H54 (cell line): ENCODE data around the gene CCDC110.
"Not testable (repeated sequence)": the region's sequence is repeated elsewhere in the genome, so short reads cannot be mapped to it uniquely, and the experiment has no call there.

ENCODE experiments used
- DNase-seq: peaks from one replicate; pipeline ENCODE4 v3.0.0; 2011; ENCODE audit warnings: low spot score, mixed read lengths; ENCODE audit not compliant: insufficient read length
- FAIRE-seq: peaks from 3 replicates; lab custom pipeline; 2011; peaks lifted over from hg19 to GRCh38; lab: Jason Lieb, UNC
- POLR2A ChIP-seq: IDR thresholded peaks from 2 replicates; pipeline ENCODE4 v1.6.1; 2011; ENCODE audit warnings: low read depth, mild to moderate bottlenecking, low read length

Gene CCDC110

DNA sequence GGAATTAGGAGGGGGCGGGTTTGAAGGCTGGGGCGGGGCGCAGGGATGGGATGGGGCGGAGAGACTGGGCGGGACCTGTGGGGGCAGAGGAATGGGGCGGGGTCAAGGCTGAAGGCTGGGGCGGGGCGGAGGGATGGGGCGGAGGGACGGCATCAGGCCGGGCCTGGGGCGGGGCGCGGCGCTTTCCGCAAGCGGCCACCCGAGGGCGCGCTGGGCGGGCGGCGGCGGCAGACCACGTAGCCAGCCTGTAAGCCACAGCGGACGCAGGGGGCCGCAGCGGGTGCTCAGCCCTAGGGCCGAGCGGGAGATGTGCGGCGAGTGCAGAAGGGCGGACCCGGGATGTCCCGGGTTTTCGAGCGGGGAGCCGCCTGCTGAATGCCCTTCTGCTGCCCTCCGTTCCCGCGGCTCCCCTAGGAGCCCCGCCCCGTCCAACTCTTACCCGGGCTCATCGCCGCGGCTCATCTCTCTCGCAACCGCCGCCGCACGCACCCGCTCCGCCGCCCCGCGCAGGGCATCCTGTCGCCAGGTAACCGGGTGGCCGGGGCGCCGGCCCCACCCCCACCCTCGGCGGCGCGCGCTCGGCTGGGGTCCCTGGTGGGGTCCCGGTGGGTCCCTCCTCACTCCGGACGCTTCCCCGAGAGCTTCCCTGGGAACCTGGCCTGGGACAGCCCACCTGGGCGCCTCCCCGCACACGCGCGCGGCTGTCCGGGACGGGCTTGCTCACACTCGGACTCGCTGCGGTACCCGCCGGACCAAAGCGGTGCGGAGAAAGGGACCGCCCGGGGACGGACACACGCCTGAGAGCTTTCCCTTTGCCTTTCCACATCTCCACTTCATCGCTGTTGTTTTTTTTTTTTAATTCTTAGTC is at the start of gene CCDC110:
Gene CCDC110, minus strand, starts transcription at position 499 of the 868 bp plus-strand sequence. Its CDS starts 50 bp downstream, at position 449.
- no peak for TF ChIP-seq POLR2A
- DNase-seq, result peak; percentile 67
- FAIRE-seq, result no peak

DNA sequence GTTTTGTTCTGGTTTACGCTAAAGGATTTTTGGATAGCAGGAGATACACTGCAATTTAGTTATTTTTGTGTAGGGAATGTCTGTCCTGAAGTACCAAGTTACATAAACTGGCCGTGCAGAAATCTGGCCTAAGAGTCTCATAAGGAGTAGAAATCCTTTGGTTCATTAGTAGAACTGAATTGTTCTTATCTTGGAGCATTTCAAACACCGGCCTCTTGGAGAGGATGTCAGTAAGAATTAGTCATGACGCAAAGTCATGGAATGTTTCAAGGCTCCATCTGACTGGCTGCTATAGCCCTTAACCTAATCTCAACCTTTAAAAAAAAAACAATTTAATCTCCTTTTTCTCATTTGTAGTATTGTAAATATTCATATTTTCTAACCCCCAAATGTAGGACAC is 48.6 kb upstream of the CCDC110 start:
- DNase-seq, result no peak
- TF ChIP-seq POLR2A, result no peak
- no peak for FAIRE-seq

DNA sequence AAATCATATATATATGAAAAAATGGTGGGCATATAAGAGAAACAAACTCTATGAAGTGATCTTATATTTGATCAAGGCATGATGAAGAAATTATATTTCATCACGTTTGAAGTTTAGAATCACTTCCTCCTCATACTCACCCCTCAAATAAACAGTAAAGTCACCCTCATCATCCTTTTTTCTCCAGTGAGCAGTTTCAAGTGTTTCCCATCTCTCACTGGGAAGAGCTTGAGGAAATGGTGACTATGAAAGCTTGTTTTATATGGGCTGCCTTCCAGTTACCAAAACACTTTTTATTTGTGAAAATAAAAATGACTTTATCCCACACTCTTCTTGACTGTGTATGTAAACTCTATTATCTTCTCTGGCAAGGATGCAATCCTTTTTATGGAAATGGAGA is 47.0 kb upstream of the CCDC110 start:
- no peak for FAIRE-seq
- no peak for TF ChIP-seq POLR2A
- DNase-seq, result no peak

DNA sequence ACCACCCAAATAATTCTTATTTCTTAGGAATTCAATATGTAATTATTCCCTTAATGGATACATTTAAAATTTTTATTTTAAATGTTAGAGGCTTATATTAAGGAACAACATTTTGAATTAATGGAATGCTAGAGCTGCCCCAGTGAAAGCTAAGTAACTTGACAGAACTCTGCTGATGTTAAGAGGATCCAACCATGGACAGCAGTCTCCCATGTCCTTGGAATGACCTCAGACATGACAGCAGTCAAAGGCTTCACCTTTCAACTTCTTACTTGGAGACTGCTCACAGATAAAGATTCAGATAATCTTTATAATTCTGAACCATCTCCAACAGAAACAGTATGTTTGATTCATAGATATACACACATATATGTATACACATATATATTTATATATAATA is 46.5 kb upstream of the CCDC110 start:
- FAIRE-seq, result no peak
- TF ChIP-seq POLR2A, result no peak

DNA sequence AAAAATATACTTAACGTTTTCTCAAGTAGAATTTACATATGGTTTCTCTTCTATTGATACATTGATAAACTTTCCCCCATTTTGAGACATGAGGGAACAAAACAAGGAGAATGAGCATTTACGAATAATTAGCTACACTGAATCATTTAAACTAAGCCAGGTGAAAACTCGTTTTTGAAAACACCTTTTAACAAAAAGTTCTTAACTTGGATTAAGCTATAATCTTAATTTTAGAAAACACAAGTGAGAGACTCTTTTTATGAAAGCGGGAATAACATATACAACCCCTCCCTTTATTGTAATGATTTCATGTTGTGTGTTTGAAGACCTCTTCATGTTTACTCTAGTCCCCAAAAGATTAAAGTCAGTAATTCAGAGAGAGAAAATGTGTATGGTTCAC is 43.7 kb upstream of the CCDC110 start:
- FAIRE-seq (no peak), DNase-seq (no peak)
- TF ChIP-seq POLR2A, result no peak

More for the DNA sequence above, 46.5 kb upstream of the CCDC110 start:
- no peak for DNase-seq

DNA sequence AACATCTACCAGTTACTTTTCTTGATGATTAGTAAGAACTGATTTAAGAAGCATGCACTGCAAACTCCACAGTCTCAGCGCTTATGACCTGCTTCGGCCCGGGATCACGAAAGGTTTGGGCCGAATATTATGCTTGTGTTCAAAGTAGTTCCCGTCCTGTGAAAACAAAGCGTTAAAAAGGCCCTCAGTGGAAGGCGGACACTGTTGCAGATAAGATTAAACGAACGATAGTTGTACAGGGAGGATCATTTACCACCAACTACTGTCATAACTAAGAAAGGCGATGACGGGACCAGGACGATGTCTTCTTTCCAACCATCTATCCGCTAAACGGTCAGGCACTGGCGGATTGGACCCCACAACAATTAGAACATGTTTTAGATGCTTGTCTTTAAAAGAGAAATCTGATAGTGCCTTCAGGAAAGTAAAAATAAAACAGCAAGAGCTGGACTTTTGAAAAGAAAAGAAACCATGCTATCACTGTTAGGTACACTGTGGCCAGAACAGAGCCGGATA is 42.7 kb upstream of the CCDC110 start:
- FAIRE-seq, result no peak
- DNase-seq, result no peak

DNA sequence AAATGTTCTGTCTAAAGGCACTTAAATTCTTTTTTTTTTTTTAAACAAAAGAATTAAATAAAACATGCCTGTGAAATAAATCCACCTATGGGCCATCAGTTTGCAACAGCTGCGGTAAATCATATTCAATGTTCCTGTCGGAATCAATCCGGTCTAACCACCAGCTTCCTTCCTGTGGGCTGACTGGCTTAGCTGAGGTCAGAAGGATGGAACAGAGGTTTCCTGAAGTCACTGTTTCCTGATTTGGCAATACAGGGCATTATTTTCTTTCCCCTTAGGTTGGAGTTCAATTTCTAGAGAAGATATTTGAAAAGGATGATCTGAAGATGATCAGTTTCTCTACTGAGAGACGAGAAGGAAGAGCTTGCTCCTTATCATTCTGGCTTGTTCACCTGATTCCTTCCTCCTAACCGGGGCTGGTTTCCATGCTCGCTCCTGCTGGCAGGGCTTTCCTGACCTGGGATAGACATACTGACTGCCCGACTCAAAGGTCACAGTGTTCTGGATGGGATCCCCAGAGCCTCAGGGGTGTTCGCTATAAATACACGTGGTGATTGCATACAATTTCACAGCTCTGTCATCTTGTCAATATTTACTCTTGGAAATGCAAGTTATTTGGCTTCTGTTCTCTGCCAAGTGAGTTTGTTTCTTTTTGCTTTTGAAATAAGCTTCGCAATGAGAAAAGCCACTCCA is 42.1 kb upstream of the CCDC110 start:
- FAIRE-seq (no peak), DNase-seq (no peak)
- no peak for TF ChIP-seq POLR2A

More for the DNA sequence above, 42.7 kb upstream of the CCDC110 start:
- TF ChIP-seq POLR2A, result no peak

DNA sequence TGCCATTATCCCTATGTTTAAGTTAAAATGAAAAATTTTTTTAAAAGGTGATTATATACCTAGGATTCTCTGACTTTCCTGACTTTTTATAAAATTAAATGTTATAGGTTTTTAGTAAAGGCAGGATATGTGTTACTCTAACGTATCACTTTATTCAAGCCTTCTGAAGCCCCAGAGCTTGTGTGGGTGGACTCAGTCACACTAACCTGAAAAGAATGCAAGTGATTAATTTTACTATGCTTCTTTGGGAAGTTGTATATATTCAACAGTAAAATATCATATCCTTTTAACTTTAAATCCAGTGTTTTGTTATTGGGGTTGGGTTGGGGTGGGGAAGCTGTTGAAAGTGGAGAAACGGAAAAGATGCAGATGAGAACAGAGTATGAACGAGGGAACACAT is 41.0 kb upstream of the CCDC110 start:
- TF ChIP-seq POLR2A, result no peak
- DNase-seq (no peak), FAIRE-seq (no peak)

DNA sequence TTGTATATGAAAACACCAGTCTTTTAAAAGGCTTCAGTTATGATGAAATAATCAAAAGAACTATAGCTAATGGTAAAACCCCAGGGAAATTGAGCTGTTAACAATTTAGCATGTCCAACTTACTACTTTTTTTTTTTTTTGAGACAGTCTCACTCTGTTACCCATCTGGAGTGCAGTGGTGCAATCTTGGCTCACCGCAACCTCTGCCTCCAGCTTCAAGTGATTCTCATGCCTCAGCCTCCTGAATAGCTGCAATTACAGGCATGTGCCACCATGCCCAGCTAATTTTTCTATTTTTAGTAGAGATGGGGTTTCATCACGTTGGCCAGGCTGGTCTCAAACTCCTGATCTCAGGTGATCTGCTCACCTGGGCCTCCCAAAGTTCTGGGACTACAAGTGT is 39.7 kb upstream of the CCDC110 start:
- not testable (repeated sequence) for DNase-seq, FAIRE-seq

DNA sequence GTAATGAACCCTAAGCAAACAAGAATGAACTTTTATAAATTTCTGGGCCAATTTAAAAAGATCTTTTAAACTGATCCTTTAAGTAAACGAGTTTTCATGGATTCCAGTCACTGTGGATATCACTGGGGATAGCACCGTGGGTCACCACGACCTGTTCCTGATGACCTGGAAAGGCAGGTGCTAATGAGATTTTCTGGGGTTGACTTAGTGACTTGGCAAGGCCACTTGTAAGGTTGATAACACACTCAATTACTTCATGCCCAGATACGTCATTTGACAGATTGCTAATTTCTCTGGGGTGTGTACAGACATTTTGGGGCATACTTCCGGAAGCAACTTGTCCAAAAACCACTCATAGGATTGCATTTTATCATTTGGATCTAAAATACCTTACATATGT is 39.3 kb upstream of the CCDC110 start:
- FAIRE-seq, result no peak
- TF ChIP-seq POLR2A, result no peak

DNA sequence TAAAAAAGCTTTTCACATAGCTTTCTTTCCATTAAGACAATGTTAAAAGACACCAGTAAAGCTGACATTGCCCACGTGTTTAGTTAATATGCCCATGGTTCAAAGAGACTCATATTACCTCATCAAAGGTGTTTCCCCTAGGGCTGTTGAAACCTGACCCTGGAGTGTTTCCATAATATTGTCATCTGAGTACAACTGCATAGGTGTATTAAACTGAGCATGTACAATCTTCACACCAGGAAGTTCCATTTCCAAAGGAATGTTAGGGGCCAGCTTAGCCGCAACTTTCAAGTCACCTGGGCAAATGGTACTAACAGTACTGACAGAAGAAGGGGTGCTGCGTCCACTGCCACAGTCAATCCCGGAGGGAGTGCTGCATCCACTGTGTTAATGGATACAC is 36.6 kb upstream of the CCDC110 start:
- DNase-seq (no peak), FAIRE-seq (no peak)
- TF ChIP-seq POLR2A, result no peak

More for the DNA sequence above, 39.3 kb upstream of the CCDC110 start:
- DNase-seq, result no peak

DNA sequence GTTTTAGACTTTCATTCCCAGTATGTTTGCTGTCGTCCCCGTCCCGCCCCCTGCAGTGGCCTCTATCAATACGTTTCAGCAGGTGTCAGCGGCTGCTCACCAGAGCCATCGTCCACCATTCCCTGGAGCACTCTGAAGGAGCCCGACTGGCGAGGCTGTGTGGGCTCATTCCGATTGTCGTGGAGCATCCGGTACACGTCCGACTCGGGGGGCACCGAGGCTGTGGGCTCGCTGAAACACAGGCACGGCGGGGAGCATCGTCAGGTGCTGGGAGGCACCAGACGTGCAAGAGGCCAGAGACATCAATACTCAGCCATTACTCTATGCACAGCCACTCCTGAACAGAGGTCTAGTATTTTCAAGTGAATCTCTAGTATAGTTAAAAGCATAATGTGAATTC is 34.9 kb upstream of the CCDC110 start:
- no peak for TF ChIP-seq POLR2A
- DNase-seq (no peak), FAIRE-seq (no peak)

DNA sequence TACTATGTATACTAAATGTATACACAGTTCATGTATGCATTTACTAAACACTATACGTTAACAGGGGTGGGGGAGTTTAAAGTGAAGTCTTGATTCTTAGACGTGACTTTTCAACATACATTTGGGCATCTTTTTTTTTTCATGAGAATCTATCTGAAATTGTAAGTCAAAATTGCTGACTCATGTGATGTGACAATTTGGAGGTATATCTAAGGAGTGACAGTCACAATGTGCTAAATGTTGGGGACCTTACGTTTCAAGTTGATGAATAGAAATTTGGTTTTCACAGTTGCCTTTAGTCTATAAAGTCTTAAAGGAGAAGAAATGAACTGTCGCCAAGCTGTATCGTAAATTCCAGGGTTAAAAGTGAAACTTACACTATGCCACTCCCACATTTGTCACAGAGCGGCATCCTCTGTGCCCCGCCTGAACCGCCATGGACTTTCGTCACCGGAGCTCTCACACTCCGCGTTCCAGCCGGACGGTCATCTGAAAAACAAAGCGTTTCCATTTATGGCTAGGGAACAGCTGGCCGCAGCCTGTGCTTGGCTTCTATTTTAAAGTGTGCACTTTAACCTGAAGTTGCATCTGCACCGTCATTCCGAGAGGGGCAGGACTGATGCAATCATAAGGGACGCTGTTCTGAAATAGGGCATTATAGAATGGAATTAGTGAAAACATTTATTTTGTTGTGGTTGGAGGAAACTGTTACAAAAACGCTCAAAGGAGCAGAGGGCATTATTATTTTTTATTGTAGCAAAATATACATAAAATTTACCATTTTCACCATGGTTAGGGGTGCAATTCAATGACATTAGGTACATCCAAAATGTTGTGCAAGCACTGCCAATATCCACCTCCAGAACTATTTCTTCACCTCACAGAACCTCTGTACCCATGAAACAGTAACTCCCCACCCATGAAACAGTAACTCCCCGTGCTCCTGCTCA is 32.8 kb upstream of the CCDC110 start:
- no peak for DNase-seq
- no peak for TF ChIP-seq POLR2A

More for the DNA sequence above, 32.8 kb upstream of the CCDC110 start:
- no peak for FAIRE-seq
